OCI-LY1 (cell line): ENCODE results near the gene AKT2.

Experiments
- H2AFZ ChIP-seq: fragments of 200-600 bp; sonication (generic), shearing (Covaris generic); 2 replicates; pipeline ENCODE4 v1.6.0; 2014; ENCODE audit warnings: antibody characterized with exemption, mild to moderate bottlenecking, low read length
- H3F3A ChIP-seq: fragments of 200-600 bp; sonication (generic), shearing (Covaris generic); 2 replicates; pipeline ENCODE4 v1.6.0; 2014; ENCODE audit warnings: mild to moderate bottlenecking, antibody characterized with exemption, low read length, moderate library complexity; ENCODE audit not compliant: insufficient read depth
- H3K27ac ChIP-seq: fragments of 200-600 bp; sonication (generic); 2 replicates; pipeline ENCODE4 v1.5.1; 2014; ENCODE audit warnings: low read length, mixed run types, mild to moderate bottlenecking, low read depth; ENCODE audit not compliant: poor library complexity, severe bottlenecking
- H3K27me3 ChIP-seq: fragments of 200-600 bp; sonication (generic); 2 replicates; pipeline ENCODE4 v1.6.0; 2014; ENCODE audit warnings: antibody characterized with exemption, mild to moderate bottlenecking, low read length, moderate library complexity; ENCODE audit not compliant: insufficient read depth
- H3K36me3 ChIP-seq: fragments of 200-600 bp; sonication (generic); 2 replicates; pipeline ENCODE4 v1.6.1; 2014; ENCODE audit warnings: mild to moderate bottlenecking, antibody characterized with exemption, low read length, moderate library complexity, mixed read lengths; ENCODE audit not compliant: insufficient read depth
- H3K4me1 ChIP-seq: fragments of 200-600 bp; sonication (generic); 2 replicates; pipeline ENCODE4 v1.5.1; 2014; ENCODE audit warnings: mild to moderate bottlenecking, low read length, moderate library complexity; ENCODE audit not compliant: insufficient read depth, severe bottlenecking
- H3K4me2 ChIP-seq: fragments of 200-600 bp; sonication (generic), shearing (Covaris generic); 2 replicates; pipeline ENCODE4 v1.6.1; 2014; ENCODE audit warnings: low read length
- H3K4me3 ChIP-seq: fragments of 200-600 bp; sonication (generic); 2 replicates; pipeline ENCODE4 v1.5.1; 2014; ENCODE audit warnings: low read length, low read depth, mild to moderate bottlenecking, mixed read lengths; ENCODE audit not compliant: poor library complexity, severe bottlenecking
- H3K79me2 ChIP-seq: fragments of 200-600 bp; shearing (Covaris generic); 2 replicates; pipeline ENCODE4 v1.6.1; 2016; ENCODE audit warnings: mixed run types, low read length, mixed read lengths; ENCODE audit not compliant: insufficient read depth
- H3K9ac ChIP-seq: fragments of 200-600 bp; sonication (generic), shearing (Covaris generic); 2 replicates; pipeline ENCODE4 v1.6.1; 2014; ENCODE audit warnings: mild to moderate bottlenecking, low read length, mixed read lengths
- H3K9me2 ChIP-seq: fragments of 200-600 bp; sonication (generic), shearing (Covaris generic); 2 replicates; pipeline ENCODE4 v1.6.1; 2014; ENCODE audit warnings: low read depth, mild to moderate bottlenecking, low read length, mixed read lengths
- H3K9me3 ChIP-seq: fragments of 200-600 bp; shearing (Covaris generic); 2 replicates; pipeline ENCODE4 v1.6.1; 2014; ENCODE audit warnings: low read length, mixed read lengths
- H4K20me1 ChIP-seq: fragments of 200-600 bp; sonication (generic), shearing (Covaris generic); 2 replicates; pipeline ENCODE4 v1.6.0; 2016; ENCODE audit warnings: mild to moderate bottlenecking, low read length; ENCODE audit not compliant: insufficient read depth
- EZH2 ChIP-seq: fragments of 200-600 bp; sonication (generic), shearing (Covaris generic); IDR thresholded peaks from 2 replicates; pipeline ENCODE4 v1.8.0; 2017; ENCODE audit warnings: borderline replicate concordance, mixed run types, mild to moderate bottlenecking, antibody characterized with exemption, low read length, moderate library complexity, mixed read lengths
- TF ChIP-seq, protein P1 (sequence below): fragments of 200-600 bp; sonication (generic), shearing (Covaris generic); IDR thresholded peaks from 2 replicates; pipeline ENCODE4 v1.5.1; 2017; ENCODE audit warnings: mild to moderate bottlenecking, antibody characterized with exemption, low read length, moderate library complexity, mixed read lengths

The AKT2 gene

DNA sequence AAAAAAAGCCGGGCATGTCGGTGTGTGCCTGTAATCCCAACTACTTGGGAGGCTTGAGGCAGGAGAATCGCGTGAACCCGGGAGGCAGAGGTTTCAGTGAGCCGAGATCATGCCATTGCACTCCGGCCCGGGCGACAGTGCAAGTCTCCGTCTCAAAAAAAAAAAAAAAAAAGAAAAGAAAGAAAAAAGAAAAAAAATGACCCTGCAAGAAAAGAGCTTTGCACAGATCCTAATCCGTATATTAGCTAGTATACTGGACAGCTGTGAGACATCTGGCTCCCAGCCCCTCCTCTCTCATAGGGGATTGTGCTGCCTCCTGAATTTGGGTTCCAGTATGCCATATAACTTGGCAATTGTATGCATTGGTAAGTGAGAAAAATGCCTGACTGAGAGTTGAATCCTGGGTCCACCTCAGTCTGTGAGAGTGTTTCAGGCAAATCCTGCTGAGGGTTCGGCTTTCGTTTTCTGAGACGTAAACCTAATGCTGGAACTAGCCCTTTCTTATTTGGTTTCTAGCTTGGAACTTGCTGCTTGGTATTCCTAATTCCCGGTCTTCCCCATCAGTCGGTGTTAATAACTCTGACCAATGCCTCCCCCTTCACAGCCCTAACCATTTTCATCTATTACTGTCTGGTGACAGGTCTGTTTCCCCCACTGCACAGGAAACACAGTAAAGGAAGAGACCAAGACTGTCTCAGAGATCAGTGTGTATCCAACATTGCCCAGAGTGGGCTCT is 1.3 kb upstream of the AKT2 start:
- Histone ChIP-seq H3K4me2 (peak overlapping the region; percentile 82), H3K36me3 (no peaks in the 10 kb centered on the region; the same call in 1 of the 2 replicates), H3K9me3 (no peaks in the 10 kb centered on the region), H4K20me1 (no peaks in the 10 kb centered on the region), H3K4me3 (peak overlapping the region; percentile 56), H3K27me3 (no peaks in the 10 kb centered on the region), H3F3A (0 out of 2 replicates have a peak, but pooled peaks cover 5% of the 10 kb centered on the region), H3K27ac (peak overlapping the region; percentile 97), H3K4me1 (peaks cover 45% of the 10 kb centered on the region), H3K79me2 (peaks cover 29% of the 10 kb centered on the region), H2AFZ (peak overlapping the region; percentile 32), H3K9ac (peak overlapping the region; percentile 78), H3K9me2 (no peaks in the 10 kb centered on the region)
- no peak for TF ChIP-seq EZH2
- TF ChIP-seq, protein P1, sequence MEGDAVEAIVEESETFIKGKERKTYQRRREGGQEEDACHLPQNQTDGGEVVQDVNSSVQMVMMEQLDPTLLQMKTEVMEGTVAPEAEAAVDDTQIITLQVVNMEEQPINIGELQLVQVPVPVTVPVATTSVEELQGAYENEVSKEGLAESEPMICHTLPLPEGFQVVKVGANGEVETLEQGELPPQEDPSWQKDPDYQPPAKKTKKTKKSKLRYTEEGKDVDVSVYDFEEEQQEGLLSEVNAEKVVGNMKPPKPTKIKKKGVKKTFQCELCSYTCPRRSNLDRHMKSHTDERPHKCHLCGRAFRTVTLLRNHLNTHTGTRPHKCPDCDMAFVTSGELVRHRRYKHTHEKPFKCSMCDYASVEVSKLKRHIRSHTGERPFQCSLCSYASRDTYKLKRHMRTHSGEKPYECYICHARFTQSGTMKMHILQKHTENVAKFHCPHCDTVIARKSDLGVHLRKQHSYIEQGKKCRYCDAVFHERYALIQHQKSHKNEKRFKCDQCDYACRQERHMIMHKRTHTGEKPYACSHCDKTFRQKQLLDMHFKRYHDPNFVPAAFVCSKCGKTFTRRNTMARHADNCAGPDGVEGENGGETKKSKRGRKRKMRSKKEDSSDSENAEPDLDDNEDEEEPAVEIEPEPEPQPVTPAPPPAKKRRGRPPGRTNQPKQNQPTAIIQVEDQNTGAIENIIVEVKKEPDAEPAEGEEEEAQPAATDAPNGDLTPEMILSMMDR = no peak

GRCh38 chr19:40285353-40286234 is 449 bp upstream of the AKT2 start:
- H4K20me1 ChIP-seq = no peaks in the 10 kb centered on the region
- H2AFZ ChIP-seq = no peak overlapping the region
- no peaks in the 10 kb centered on the region for H3K27me3 ChIP-seq
- peak overlapping the region; percentile 97 for H3K27ac ChIP-seq
- no peak for TF ChIP-seq EZH2
- TF ChIP-seq, protein P1 = no peak
- peaks cover 33% of the 10 kb centered on the region for H3K79me2 ChIP-seq
- no peaks in the 10 kb centered on the region for H3K9me3 ChIP-seq
- H3K36me3 ChIP-seq = no peaks in the 10 kb centered on the region; the same call in 1 of the 2 replicates
- H3F3A ChIP-seq = 0 out of 2 replicates have a peak, but pooled peaks cover 5% of the 10 kb centered on the region
- peaks cover 53% of the 10 kb centered on the region for H3K4me1 ChIP-seq
- H3K9me2 ChIP-seq = no peaks in the 10 kb centered on the region
- H3K9ac ChIP-seq = peak overlapping the region; percentile 78
- peak overlapping the region; percentile 82 for H3K4me2 ChIP-seq
- peak overlapping the region; percentile 97 for H3K4me3 ChIP-seq

DNA sequence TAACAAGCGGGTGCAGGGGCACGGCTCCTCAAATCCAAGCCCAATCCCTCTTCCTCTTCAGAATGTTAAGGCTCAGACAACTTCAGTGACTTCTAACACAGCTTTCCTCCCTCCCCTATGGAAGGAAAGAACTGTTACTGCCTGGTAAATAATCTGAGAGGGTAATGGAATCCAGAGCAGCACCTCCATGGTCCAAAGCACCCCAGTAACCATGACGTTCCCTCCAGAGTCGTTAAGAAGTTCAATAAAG is 969 bp downstream of the AKT2 start:
- H3K79me2 ChIP-seq = peaks cover 42% of the 10 kb centered on the region
- H3K9me3 ChIP-seq = no peaks in the 10 kb centered on the region
- H3K9ac ChIP-seq = peak overlapping the region; percentile 98
- no peak overlapping the region for H2AFZ ChIP-seq
- H3K27ac ChIP-seq = peak overlapping the region; percentile 97
- TF ChIP-seq, protein P1 = no peak
- no peak for TF ChIP-seq EZH2
- H3K4me2 ChIP-seq = peak overlapping the region; percentile 95
- 0 out of 2 replicates have a peak, but pooled peaks cover 5% of the 10 kb centered on the region for H3F3A ChIP-seq
- H3K9me2 ChIP-seq = no peaks in the 10 kb centered on the region
- H4K20me1 ChIP-seq = no peaks in the 10 kb centered on the region
- peak overlapping the region; percentile 97 for H3K4me3 ChIP-seq
- no peaks in the 10 kb centered on the region for H3K27me3 ChIP-seq
- H3K36me3 ChIP-seq = no peaks in the 10 kb centered on the region; the same call in 1 of the 2 replicates
- peaks cover 67% of the 10 kb centered on the region for H3K4me1 ChIP-seq
